ENCODE measurements around the gene DNHD1.

DNHD1 gene

DNA sequence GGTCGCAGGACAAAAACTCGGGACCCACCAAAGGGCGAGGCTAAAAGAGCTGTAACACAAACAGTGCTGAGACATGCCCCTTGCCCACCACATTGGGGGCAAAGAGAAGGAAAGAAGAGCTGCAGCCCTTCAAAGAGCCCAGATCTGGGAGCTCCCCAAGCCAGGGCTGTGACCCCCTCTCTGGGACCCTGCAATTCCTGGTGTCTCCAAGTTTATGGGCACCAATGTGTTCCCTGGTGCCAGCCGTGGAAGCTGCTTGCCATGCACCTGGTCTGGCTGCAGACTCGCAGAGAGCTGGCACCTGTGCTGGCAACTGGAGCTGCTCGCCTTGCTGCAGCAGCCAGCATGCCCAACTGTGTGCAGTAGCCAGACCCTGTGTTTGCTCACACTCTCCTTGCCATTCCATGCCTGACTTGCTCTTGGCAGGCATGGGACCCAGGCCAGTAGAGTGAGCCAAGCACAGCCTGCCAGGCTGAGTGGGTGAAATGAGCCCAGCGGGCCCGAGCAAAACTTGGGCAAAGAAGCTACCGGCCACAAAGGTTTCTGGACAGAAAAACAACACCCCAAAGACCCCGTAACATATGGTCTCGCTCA lies 90.4 kb downstream of the DNHD1 start:
- H3K4me3 ChIP-seq (ENCODE audit: insufficient read depth, low read length, poor library complexity, severe bottlenecking): no peak overlapping the region
- no peaks in the 10 kb centered on the region for H4K20me1 ChIP-seq (ENCODE audit: low read depth, low read length)
- no peak overlapping the region for H3K4me2 ChIP-seq (ENCODE audit: low read depth, low read length, poor library complexity, severe bottlenecking)
- H3K9me3 ChIP-seq (ENCODE audit: insufficient read depth, low read length): peaks cover 7% of the 10 kb centered on the region; the same call in 1 of the 2 replicates
- H2AFZ ChIP-seq (ENCODE audit: low read depth, low read length, severe bottlenecking): no peak overlapping the region
- no peaks in the 10 kb centered on the region for H3K9me2 ChIP-seq (replicated peaks; ENCODE audit: insufficient read depth, low read length)
- H3K27me3 ChIP-seq (ENCODE audit: low read length): no peaks in the 10 kb centered on the region
- H3K9ac ChIP-seq (ENCODE audit: low read length): no peak overlapping the region
- no peak overlapping the region for H3K27ac ChIP-seq (ENCODE audit: low read depth, low read length)
- H3K79me2 ChIP-seq (ENCODE audit: insufficient read depth, low read length): no peaks in the 10 kb centered on the region
- H3K36me3 ChIP-seq (ENCODE audit: low read length): peaks cover 22% of the 10 kb centered on the region; the same call in 1 of the 2 replicates
- no peak for TF ChIP-seq EZH2phosphoT487 (conservative IDR thresholded peaks at IDR 0.05; ENCODE audit: low read length)
- TF ChIP-seq, protein P1, sequence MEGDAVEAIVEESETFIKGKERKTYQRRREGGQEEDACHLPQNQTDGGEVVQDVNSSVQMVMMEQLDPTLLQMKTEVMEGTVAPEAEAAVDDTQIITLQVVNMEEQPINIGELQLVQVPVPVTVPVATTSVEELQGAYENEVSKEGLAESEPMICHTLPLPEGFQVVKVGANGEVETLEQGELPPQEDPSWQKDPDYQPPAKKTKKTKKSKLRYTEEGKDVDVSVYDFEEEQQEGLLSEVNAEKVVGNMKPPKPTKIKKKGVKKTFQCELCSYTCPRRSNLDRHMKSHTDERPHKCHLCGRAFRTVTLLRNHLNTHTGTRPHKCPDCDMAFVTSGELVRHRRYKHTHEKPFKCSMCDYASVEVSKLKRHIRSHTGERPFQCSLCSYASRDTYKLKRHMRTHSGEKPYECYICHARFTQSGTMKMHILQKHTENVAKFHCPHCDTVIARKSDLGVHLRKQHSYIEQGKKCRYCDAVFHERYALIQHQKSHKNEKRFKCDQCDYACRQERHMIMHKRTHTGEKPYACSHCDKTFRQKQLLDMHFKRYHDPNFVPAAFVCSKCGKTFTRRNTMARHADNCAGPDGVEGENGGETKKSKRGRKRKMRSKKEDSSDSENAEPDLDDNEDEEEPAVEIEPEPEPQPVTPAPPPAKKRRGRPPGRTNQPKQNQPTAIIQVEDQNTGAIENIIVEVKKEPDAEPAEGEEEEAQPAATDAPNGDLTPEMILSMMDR (IDR thresholded peaks at IDR 0.05; ENCODE audit: insufficient read depth, low read length, poor library complexity, severe bottlenecking): no peak
- peaks cover 15% of the 10 kb centered on the region for H3F3A ChIP-seq (ENCODE audit: insufficient read depth)

DNA sequence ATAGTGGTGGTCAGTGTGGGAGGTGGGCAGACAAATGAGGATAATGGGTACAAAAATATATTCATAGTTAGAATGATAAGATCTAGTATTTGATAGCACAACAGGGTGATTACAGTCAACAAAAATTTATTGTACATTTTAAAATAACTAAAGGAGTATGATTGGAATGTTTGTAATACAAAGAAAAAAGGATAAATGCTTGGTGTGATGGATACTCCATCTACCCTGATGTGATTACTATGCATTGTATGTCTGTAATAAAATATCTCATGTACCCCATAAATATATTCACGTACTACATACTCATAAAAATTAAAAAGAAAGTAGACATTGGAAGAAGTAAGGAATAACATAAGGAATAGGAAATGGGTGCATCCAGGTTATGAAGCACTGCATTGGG lies 90.9 kb downstream of the DNHD1 start:
- H2AFZ ChIP-seq (ENCODE audit: low read depth, low read length, severe bottlenecking): no peak overlapping the region
- H3F3A ChIP-seq (ENCODE audit: insufficient read depth): peaks cover 15% of the 10 kb centered on the region
- no peak overlapping the region for H3K9ac ChIP-seq (ENCODE audit: low read length)
- TF ChIP-seq, protein P1 (IDR thresholded peaks at IDR 0.05; ENCODE audit: insufficient read depth, low read length, poor library complexity, severe bottlenecking): no peak
- TF ChIP-seq EZH2phosphoT487 (conservative IDR thresholded peaks at IDR 0.05; ENCODE audit: low read length): no peak
- H4K20me1 ChIP-seq (ENCODE audit: low read depth, low read length): no peaks in the 10 kb centered on the region
- no peaks in the 10 kb centered on the region for H3K27me3 ChIP-seq (ENCODE audit: low read length)
- H3K9me2 ChIP-seq (replicated peaks; ENCODE audit: insufficient read depth, low read length): no peaks in the 10 kb centered on the region
- H3K27ac ChIP-seq (ENCODE audit: low read depth, low read length): no peak overlapping the region
- no peak overlapping the region for H3K4me3 ChIP-seq (ENCODE audit: insufficient read depth, low read length, poor library complexity, severe bottlenecking)
- H3K79me2 ChIP-seq (ENCODE audit: insufficient read depth, low read length): no peaks in the 10 kb centered on the region
- no peak overlapping the region for H3K4me2 ChIP-seq (ENCODE audit: low read depth, low read length, poor library complexity, severe bottlenecking)
- H3K36me3 ChIP-seq (ENCODE audit: low read length): peaks cover 18% of the 10 kb centered on the region; the same call in 1 of the 2 replicates
- H3K9me3 ChIP-seq (ENCODE audit: insufficient read depth, low read length): peaks cover 7% of the 10 kb centered on the region; the same call in 1 of the 2 replicates

DNA sequence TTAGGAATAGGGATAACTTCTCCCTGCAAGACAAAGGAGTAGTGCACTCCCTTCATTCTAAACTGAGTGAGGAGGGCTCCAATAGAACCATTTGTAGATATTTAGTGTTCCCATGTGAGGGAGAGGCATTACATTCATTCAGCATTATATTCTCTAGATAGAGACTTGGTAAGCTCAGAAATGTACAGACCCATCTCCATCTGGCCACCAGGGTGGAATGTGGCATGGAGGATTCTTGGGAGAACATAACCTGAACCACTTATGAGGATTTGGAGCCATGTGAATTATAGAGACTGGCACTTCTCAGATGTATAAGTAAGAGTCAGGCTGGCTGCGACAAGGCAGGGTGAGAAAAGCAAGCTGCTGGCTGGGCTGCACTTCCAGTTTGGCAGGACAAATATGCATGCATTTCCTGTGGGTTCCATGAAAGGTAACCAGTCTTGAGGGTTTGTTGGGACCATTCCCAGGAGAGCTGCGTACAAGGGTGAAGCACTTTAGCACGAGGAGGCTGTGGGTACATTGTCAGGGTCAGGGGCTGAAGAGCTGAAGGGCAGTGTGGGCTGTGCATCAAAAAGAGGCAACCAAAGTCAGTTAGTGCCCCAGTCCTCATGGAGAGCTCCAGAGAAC lies 97.2 kb downstream of the DNHD1 start:
- Histone ChIP-seq H4K20me1 (ENCODE audit: low read depth, low read length) (no peaks in the 10 kb centered on the region; the same call in 1 of the 2 replicates), H3K27me3 (ENCODE audit: low read length) (no peaks in the 10 kb centered on the region), H3K9me3 (ENCODE audit: insufficient read depth, low read length) (no peaks in the 10 kb centered on the region), H3K4me3 (ENCODE audit: insufficient read depth, low read length, poor library complexity, severe bottlenecking) (no peak overlapping the region), H3K36me3 (ENCODE audit: low read length) (peaks cover 15% of the 10 kb centered on the region; the same call in 1 of the 2 replicates), H3K27ac (ENCODE audit: low read depth, low read length) (no peak overlapping the region), H3K9ac (ENCODE audit: low read length) (no peak overlapping the region), H3K4me2 (ENCODE audit: low read depth, low read length, poor library complexity, severe bottlenecking) (no peak overlapping the region), H2AFZ (ENCODE audit: low read depth, low read length, severe bottlenecking) (no peak overlapping the region), H3K9me2 (replicated peaks; ENCODE audit: insufficient read depth, low read length) (no peaks in the 10 kb centered on the region), H3F3A (ENCODE audit: insufficient read depth) (peaks cover 4% of the 10 kb centered on the region), H3K79me2 (ENCODE audit: insufficient read depth, low read length) (0 out of 2 replicates have a peak, but pooled peaks cover 5% of the 10 kb centered on the region)
- no peak for TF ChIP-seq EZH2phosphoT487 (conservative IDR thresholded peaks at IDR 0.05; ENCODE audit: low read length)
- TF ChIP-seq, protein P1 (IDR thresholded peaks at IDR 0.05; ENCODE audit: insufficient read depth, low read length, poor library complexity, severe bottlenecking): no peak

Measured in SU-DHL-6 (cell line).